Uterus (tissue), 4 donors: ENCODE results near the gene SLC8A1. TPM values are rescaled to one million over a fixed set of nuclear protein-coding genes. Genes with fewer than 3 reads are reported as not detected.

Source experiments
- DNase-seq, 2 donors: peaks; one replicate each; pipeline ENCODE4 v3.0.0-alpha.2; 2019 to 2020
- H3K27ac ChIP-seq, 2 donors: fragments of 200-600 bp; sonication (generic); 1 replicate in 1 of 2; 2 replicates in 1 of 2; pipeline ENCODE4 v1.5.1; 2016 to 2018
- H3K27me3 ChIP-seq, 2 donors: fragments of 200-600 bp; sonication (generic); one replicate each; pipeline ENCODE4 v1.5.1; 2018 to 2019; ENCODE audit warnings: control low read depth in 1 of 2
- H3K36me3 ChIP-seq, 2 donors: fragments of 200-600 bp; sonication (generic); one replicate each; pipeline ENCODE4 v1.5.1; 2019; ENCODE audit warnings: control low read depth in 1 of 2
- H3K4me1 ChIP-seq, 2 donors: fragments of 200-600 bp; sonication (generic); one replicate each; pipeline ENCODE4 v1.5.1; 2018 to 2019; ENCODE audit warnings: control low read depth in 1 of 2
- H3K4me3 ChIP-seq, 2 donors: fragments of 200-600 bp; sonication (generic); 1 replicate in 1 of 2; 2 replicates in 1 of 2; pipeline ENCODE4 v1.5.1; 2018 to 2019; ENCODE audit warnings: mild to moderate bottlenecking in 1 of 2
- H3K9me3 ChIP-seq, 2 donors: fragments of 200-600 bp; sonication (generic); one replicate each; pipeline ENCODE4 v1.5.1; 2019; ENCODE audit warnings: control low read depth in 1 of 2
- CTCF ChIP-seq, 4 experiments: fragments of 200-600 bp in 2 of 4; fragments of 450-650 bp in 2 of 4; sonication (generic) in 2 of 4; IDR thresholded peaks; one replicate each; pipeline ENCODE4 v1.5.1; 2016 to 2019; ENCODE audit warnings: antibody characterized with exemption in 4 of 4, mild to moderate bottlenecking in 2 of 4, moderate library complexity in 1 of 4
- POLR2A ChIP-seq, 2 donors: fragments of 450-650 bp; IDR thresholded peaks; one replicate each; pipeline ENCODE4 v1.6.1; 2016; ENCODE audit warnings: antibody characterized with exemption in 2 of 2, mild to moderate bottlenecking in 1 of 2, moderate library complexity in 1 of 2
- intact Hi-C: fragments of 100-400 bp; cut with DNase I; formaldehyde crosslinking; loops from one replicate; pipeline ENCODE4 v1.15.1; 2023; ENCODE audit warnings: low total_unique reads
- total RNA-seq, 4 donors: library from RNA; depleted of rRNA in 3 of 4; stranded (reverse); fragments of >200 nt in 3 of 4; gene quantifications; one replicate each; pipeline versions ENCODE4 v1.1.0 to v1.2.4, GENCODE V29; 2014 to 2023
- donor health status: DM: yes; HTN: yes; CAD: no.

Gene SLC8A1
- total RNA-seq, 4 donors from 2014 or later = 61.2 to 257 (median 140) TPM

- no peak for DNase-seq
- Histone ChIP-seq H3K4me3 (no peak overlapping the region), H3K36me3 (no peaks in the 10 kb centered on the region), H3K9me3 (no peaks in the 10 kb centered on the region), H3K27ac (no peak overlapping the region), H3K27me3 (no peaks in the 10 kb centered on the region), H3K4me1 (peaks cover 0 to 6% of the 10 kb centered on the region in 2 donors)
- intact Hi-C loops = no loop called here
- no peak for TF ChIP-seq POLR2A (IDR thresholded peaks at IDR 0.05)
- TF ChIP-seq CTCF (IDR thresholded peaks at IDR 0.05) = no peak
Measured at GRCh38 chr2:40405465-40405864, 46.4 kb downstream of the SLC8A1 start.

- no peak overlapping the region for H3K4me3 ChIP-seq
- H3K36me3 ChIP-seq = no peaks in the 10 kb centered on the region
- no peaks in the 10 kb centered on the region for H3K27me3 ChIP-seq
- H3K4me1 ChIP-seq = peaks cover 0 to 6% of the 10 kb centered on the region in 2 donors
- H3K27ac ChIP-seq = no peak overlapping the region
- TF ChIP-seq CTCF (IDR thresholded peaks at IDR 0.05) = no peak
- TF ChIP-seq POLR2A (IDR thresholded peaks at IDR 0.05) = no peak
- H3K9me3 ChIP-seq = no peaks in the 10 kb centered on the region
- no peak for DNase-seq
- intact Hi-C loops = no loop called here
Measured at GRCh38 chr2:40404517-40404916, 47.4 kb downstream of the SLC8A1 start.

- no peaks in the 10 kb centered on the region for H3K9me3 ChIP-seq
- H3K4me3 ChIP-seq = no peak overlapping the region
- TF ChIP-seq CTCF (IDR thresholded peaks at IDR 0.05) (no peak), POLR2A (IDR thresholded peaks at IDR 0.05) (no peak)
- no peaks in the 10 kb centered on the region for H3K36me3 ChIP-seq
- peaks cover 0 to 6% of the 10 kb centered on the region in 2 donors for H3K4me1 ChIP-seq
- H3K27me3 ChIP-seq = no peaks in the 10 kb centered on the region
- no peak for DNase-seq
- H3K27ac ChIP-seq = no peak overlapping the region
- intact Hi-C loops = no loop called here
Measured at GRCh38 chr2:40403233-40403836, 48.6 kb downstream of the SLC8A1 start.

- TF ChIP-seq CTCF (IDR thresholded peaks at IDR 0.05) = no peak
- no peak for TF ChIP-seq POLR2A (IDR thresholded peaks at IDR 0.05)
- H3K4me1 ChIP-seq = peaks cover 0 to 6% of the 10 kb centered on the region in 2 donors
- intact Hi-C loops = no loop called here
- DNase-seq = no peak
- H3K9me3 ChIP-seq = no peaks in the 10 kb centered on the region
- no peaks in the 10 kb centered on the region for H3K27me3 ChIP-seq
- no peak overlapping the region for H3K27ac ChIP-seq
- H3K36me3 ChIP-seq = no peaks in the 10 kb centered on the region
- no peak overlapping the region for H3K4me3 ChIP-seq
Measured at GRCh38 chr2:40401896-40402295, 50.0 kb downstream of the SLC8A1 start.

- peaks cover 0 to 6% of the 10 kb centered on the region in 2 donors for H3K4me1 ChIP-seq
- peak overlapping the region in 1 of 2 donors; percentile 14 for H3K27ac ChIP-seq
- H3K36me3 ChIP-seq = no peaks in the 10 kb centered on the region
- no peaks in the 10 kb centered on the region for H3K27me3 ChIP-seq
- no peak overlapping the region for H3K4me3 ChIP-seq
- intact Hi-C loops = no loop called here
- DNase-seq = no peak
- no peaks in the 10 kb centered on the region for H3K9me3 ChIP-seq
- TF ChIP-seq POLR2A (IDR thresholded peaks at IDR 0.05) = no peak
- TF ChIP-seq CTCF (IDR thresholded peaks at IDR 0.05) = no peak
Measured at GRCh38 chr2:40400336-40400953, 51.4 kb downstream of the SLC8A1 start.
